GM18508 (cell line): ENCODE results near the gene ABHD1.
"Not testable (repeated sequence)": the region's sequence is repeated elsewhere in the genome, so short reads cannot be mapped to it uniquely, and the experiment has no call there.

Experiments used
- ATAC-seq: cut with Tn5 transposase; IDR thresholded peaks from one replicate; pipeline ENCODE4 v1.9.1; 2021; ENCODE audit warnings: moderate number of reproducible peaks; ENCODE audit not compliant: insufficient read depth, unreplicated experiment

The ABHD1 gene

GRCh38 chr2:27159271-27159670 is 35.7 kb downstream of the ABHD1 start:
- ATAC-seq = no peak

GRCh38 chr2:27160191-27160590 is 36.6 kb downstream of the ABHD1 start:
- ATAC-seq = no peak

- no peak for ATAC-seq
Observed at GRCh38 chr2:27162151-27163121, 38.8 kb downstream of the ABHD1 start.

GRCh38 chr2:27164960-27165763 is 41.5 kb downstream of the ABHD1 start:
- ATAC-seq = no peak

- no peak for ATAC-seq
Observed at GRCh38 chr2:27170581-27171337, 47.1 kb downstream of the ABHD1 start.

- ATAC-seq = no peak
Observed at GRCh38 chr2:27171351-27171848, 47.8 kb downstream of the ABHD1 start.

GRCh38 chr2:27174638-27175037 is 51.0 kb downstream of the ABHD1 start:
- ATAC-seq = no peak

GRCh38 chr2:27175330-27175729 is 51.7 kb downstream of the ABHD1 start:
- ATAC-seq = no peak

GRCh38 chr2:27175781-27176180 is 52.2 kb downstream of the ABHD1 start:
- not testable (repeated sequence) for ATAC-seq

- ATAC-seq = no peak
Observed at GRCh38 chr2:27177441-27178351, 54.1 kb downstream of the ABHD1 start.

- ATAC-seq = no peak
Observed at GRCh38 chr2:27178469-27178868, 54.9 kb downstream of the ABHD1 start.

GRCh38 chr2:27179344-27180000 is 55.9 kb downstream of the ABHD1 start:
- ATAC-seq = no peak
